NCI-H446 treated with DMSO at 0.1 percent for 48 hours (cell line): Measurements from ENCODE around the gene DHDH.
"Not testable (repeated sequence)": the region's sequence is repeated elsewhere in the genome, so short reads cannot be mapped to it uniquely, and the experiment has no call there.

Experiments
- DNase-seq: peaks from one replicate; lab custom pipeline; 2025; lab: John Stamatoyannopoulos, UW

DHDH gene

GRCh38 chr19:48918071-48918470 lies 15.4 kb upstream of the DHDH start:
- no peak for DNase-seq

GRCh38 chr19:48918801-48919247 lies 14.7 kb upstream of the DHDH start:
- DNase-seq: no peak

GRCh38 chr19:48919271-48919670 lies 14.2 kb upstream of the DHDH start:
- DNase-seq: not testable (repeated sequence)

- no peak for DNase-seq
Observed at GRCh38 chr19:48920949-48921348, 12.6 kb upstream of the DHDH start.

GRCh38 chr19:48921721-48922500 lies 11.6 kb upstream of the DHDH start:
- no peak for DNase-seq

GRCh38 chr19:48922548-48923490 lies 10.7 kb upstream of the DHDH start:
- DNase-seq: no peak

GRCh38 chr19:48925240-48925843 lies 8.2 kb upstream of the DHDH start:
- DNase-seq: no peak

- not testable (repeated sequence) for DNase-seq
Observed at GRCh38 chr19:48925890-48926289, 7.6 kb upstream of the DHDH start.

- no peak for DNase-seq
Observed at GRCh38 chr19:48926909-48927308, 6.6 kb upstream of the DHDH start.

GRCh38 chr19:48927692-48928091 lies 5.8 kb upstream of the DHDH start:
- DNase-seq: not testable (repeated sequence)

- no peak for DNase-seq
Observed at GRCh38 chr19:48928164-48929025, 5.1 kb upstream of the DHDH start.

- DNase-seq: no peak
Observed at GRCh38 chr19:48934837-48935236, 1.3 kb downstream of the DHDH start.

- no peak for DNase-seq
Observed at GRCh38 chr19:48935864-48936263, 2.4 kb downstream of the DHDH start.

GRCh38 chr19:48938256-48938655 lies 4.8 kb downstream of the DHDH start:
- DNase-seq: no peak

GRCh38 chr19:48940902-48941301 lies 7.4 kb downstream of the DHDH start:
- DNase-seq: no peak

- DNase-seq: no peak
Observed at GRCh38 chr19:48943081-48943480, 9.6 kb downstream of the DHDH start.

- DNase-seq: no peak
Observed at GRCh38 chr19:48945415-48945814, 11.9 kb downstream of the DHDH start.

GRCh38 chr19:48945817-48946216 lies 12.3 kb downstream of the DHDH start:
- no peak for DNase-seq

GRCh38 chr19:48946463-48947257 lies 13.2 kb downstream of the DHDH start:
- no peak for DNase-seq

- DNase-seq: no peak
Observed at GRCh38 chr19:48947258-48947542, 13.7 kb downstream of the DHDH start.

- no peak for DNase-seq
Observed at GRCh38 chr19:48950159-48950558, 16.7 kb downstream of the DHDH start.
